Vagina (tissue), 2 donors: ENCODE data around the gene VWA3B. TPM values are rescaled to one million over a fixed set of nuclear protein-coding genes. Genes with fewer than 3 reads are reported as not detected.

ENCODE experiments used
- DNase-seq, 2 donors: peaks; one replicate each; pipeline ENCODE4 v3.0.0-alpha.2; 2017; ENCODE audit errors: extremely low spot score in 2 of 2
- H3K27ac ChIP-seq: fragments of 200-600 bp; sonication (generic); one replicate; pipeline ENCODE4 v1.5.1; 2019
- H3K27me3 ChIP-seq: fragments of 200-600 bp; sonication (generic); one replicate; pipeline ENCODE4 v1.5.1; 2019
- H3K36me3 ChIP-seq, 2 donors: fragments of 200-600 bp; sonication (generic); one replicate each; pipeline ENCODE4 v1.5.1; 2017 to 2019
- H3K4me1 ChIP-seq: fragments of 200-600 bp; sonication (generic); one replicate; pipeline ENCODE4 v1.5.1; 2019
- H3K4me3 ChIP-seq, 2 donors: fragments of 200-600 bp; sonication (generic); 1 replicate in 1 of 2; 2 replicates in 1 of 2; pipeline ENCODE4 v1.5.1; 2016 to 2019
- H3K9me3 ChIP-seq: fragments of 200-600 bp; sonication (generic); one replicate; pipeline ENCODE4 v1.5.1; 2019
- POLR2A ChIP-seq, 2 donors: fragments of 450-650 bp; IDR thresholded peaks; one replicate each; pipeline ENCODE4 v1.6.1; 2017; ENCODE audit warnings: antibody characterized with exemption in 2 of 2, mild to moderate bottlenecking in 2 of 2, moderate library complexity in 2 of 2
- POLR2AphosphoS5 ChIP-seq, 2 donors: sonication (generic); formaldehyde crosslinking; IDR thresholded peaks; one replicate each; pipeline ENCODE4 v1.9.0; 2017; ENCODE audit warnings: antibody characterized with exemption in 2 of 2, mild to moderate bottlenecking in 2 of 2, low read depth in 1 of 2; ENCODE audit not compliant: insufficient read depth in 1 of 2
- intact Hi-C: fragments of 100-400 bp; cut with DNase I; formaldehyde crosslinking; loops from one replicate; pipeline ENCODE4 v1.15.1; 2023
- total RNA-seq: library from RNA; depleted of rRNA; stranded (reverse); fragments of >200 nt; gene quantifications from one replicate; pipeline ENCODE4 v1.2.3, GENCODE V29; 2016
- TF ChIP-seq, protein P1 (sequence below), 3 experiments: fragments of 450-650 bp in 2 of 3; fragments of 200-600 bp in 1 of 3; sonication (generic) in 1 of 3; IDR thresholded peaks; one replicate each; pipeline ENCODE4 v1.5.1; 2017 to 2019; ENCODE audit warnings: antibody characterized with exemption in 3 of 3, mild to moderate bottlenecking in 2 of 3, moderate library complexity in 2 of 3

VWA3B gene
- total RNA-seq, 1 donor from 2014 or later: not detected

DNA sequence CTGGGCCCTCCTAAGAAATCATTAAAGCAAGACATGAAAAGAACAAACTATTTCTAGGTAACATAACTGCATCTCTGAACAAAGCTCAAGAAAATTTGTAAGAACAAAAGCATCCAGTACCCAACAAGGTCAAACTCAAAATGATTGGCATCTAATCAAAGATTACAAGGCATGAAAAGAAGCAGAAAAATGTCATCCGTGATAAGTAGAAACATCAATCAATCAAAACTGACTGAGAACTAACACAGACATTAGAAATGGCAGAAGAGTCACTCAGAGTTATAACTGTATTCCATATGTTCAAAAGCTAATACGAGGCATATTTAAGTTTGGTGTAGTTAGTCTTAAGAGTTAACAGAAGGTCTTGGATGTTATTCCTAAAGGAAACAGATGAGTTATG lies 80.9 kb downstream of the VWA3B start:
- H3K36me3 ChIP-seq: no peaks in the 10 kb centered on the region
- TF ChIP-seq, protein P1, sequence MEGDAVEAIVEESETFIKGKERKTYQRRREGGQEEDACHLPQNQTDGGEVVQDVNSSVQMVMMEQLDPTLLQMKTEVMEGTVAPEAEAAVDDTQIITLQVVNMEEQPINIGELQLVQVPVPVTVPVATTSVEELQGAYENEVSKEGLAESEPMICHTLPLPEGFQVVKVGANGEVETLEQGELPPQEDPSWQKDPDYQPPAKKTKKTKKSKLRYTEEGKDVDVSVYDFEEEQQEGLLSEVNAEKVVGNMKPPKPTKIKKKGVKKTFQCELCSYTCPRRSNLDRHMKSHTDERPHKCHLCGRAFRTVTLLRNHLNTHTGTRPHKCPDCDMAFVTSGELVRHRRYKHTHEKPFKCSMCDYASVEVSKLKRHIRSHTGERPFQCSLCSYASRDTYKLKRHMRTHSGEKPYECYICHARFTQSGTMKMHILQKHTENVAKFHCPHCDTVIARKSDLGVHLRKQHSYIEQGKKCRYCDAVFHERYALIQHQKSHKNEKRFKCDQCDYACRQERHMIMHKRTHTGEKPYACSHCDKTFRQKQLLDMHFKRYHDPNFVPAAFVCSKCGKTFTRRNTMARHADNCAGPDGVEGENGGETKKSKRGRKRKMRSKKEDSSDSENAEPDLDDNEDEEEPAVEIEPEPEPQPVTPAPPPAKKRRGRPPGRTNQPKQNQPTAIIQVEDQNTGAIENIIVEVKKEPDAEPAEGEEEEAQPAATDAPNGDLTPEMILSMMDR (IDR thresholded peaks at IDR 0.05): no peak
- TF ChIP-seq POLR2A (IDR thresholded peaks at IDR 0.05) (no peak), POLR2AphosphoS5 (IDR thresholded peaks at IDR 0.05; ENCODE audit: insufficient read depth in 1 of 2, low read depth in 1 of 2) (no peak)

DNA sequence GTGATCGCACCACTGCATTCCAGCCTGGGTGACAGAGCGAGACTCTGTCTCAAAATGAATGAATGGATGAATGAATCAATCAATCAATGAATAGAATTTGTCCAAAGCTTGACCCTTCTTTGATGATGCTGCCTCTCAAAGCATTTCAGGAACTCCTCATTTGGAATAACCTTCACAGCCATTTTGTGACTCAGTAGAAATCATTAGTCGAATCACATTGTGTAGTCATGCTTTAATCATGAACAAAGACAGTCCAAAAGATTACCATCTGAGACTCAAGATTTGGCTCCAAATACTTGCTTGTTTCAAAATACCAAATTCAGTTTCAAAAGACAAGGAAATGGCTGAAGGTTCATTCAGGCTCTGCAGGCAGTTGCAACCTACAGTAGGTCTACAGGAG lies 83.1 kb downstream of the VWA3B start:
- intact Hi-C loops: no loop called here
- TF ChIP-seq POLR2AphosphoS5 (IDR thresholded peaks at IDR 0.05; ENCODE audit: insufficient read depth in 1 of 2, low read depth in 1 of 2): no peak
- TF ChIP-seq POLR2A (IDR thresholded peaks at IDR 0.05): no peak
- TF ChIP-seq, protein P1 (IDR thresholded peaks at IDR 0.05): no peak
- no peak overlapping the region for H3K27ac ChIP-seq

More for the DNA sequence above, 80.9 kb downstream of the VWA3B start:
- no peaks in the 10 kb centered on the region for H3K9me3 ChIP-seq
- intact Hi-C loops: no loop called here
- no peaks in the 10 kb centered on the region for H3K4me1 ChIP-seq
- no peak overlapping the region for H3K27ac ChIP-seq
- no peak overlapping the region for H3K4me3 ChIP-seq
- H3K27me3 ChIP-seq: no peaks in the 10 kb centered on the region
- no peak for DNase-seq

DNA sequence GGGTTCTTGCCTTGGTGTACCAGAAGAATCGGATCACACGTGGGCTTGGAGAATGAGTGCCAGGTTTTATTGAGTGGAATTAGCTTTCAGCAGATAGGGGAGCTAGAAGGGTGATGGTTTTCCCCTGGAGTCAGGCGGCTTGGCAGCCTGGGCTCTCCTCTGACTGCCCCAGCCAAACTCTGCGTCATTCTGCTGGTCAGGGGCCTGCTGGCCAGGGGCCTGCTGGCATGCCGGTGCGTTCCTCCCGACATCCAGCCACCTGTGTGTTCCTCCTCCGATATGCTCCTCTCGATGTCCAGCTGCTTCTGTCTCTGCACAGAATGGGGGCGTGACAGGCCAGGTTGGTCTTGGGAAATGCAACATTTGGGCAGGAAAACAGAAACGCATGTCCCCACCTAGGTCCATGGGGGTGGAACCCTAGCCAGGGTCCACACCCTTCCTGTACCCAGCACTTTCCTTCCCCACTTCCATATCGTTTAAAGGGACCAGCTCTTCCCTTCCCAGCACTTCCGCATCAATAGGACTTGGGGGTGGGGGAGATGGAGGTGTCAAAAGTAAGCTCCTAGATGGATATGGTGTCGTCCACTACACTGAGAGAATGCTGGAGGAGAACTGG lies 85.3 kb downstream of the VWA3B start:
- H3K4me1 ChIP-seq: no peaks in the 10 kb centered on the region
- TF ChIP-seq, protein P1 (IDR thresholded peaks at IDR 0.05): no peak
- no peak for TF ChIP-seq POLR2A (IDR thresholded peaks at IDR 0.05)
- no peak for TF ChIP-seq POLR2AphosphoS5 (IDR thresholded peaks at IDR 0.05; ENCODE audit: insufficient read depth in 1 of 2, low read depth in 1 of 2)
- no peak for DNase-seq

More for the DNA sequence above, 83.1 kb downstream of the VWA3B start:
- no peaks in the 10 kb centered on the region for H3K36me3 ChIP-seq
- H3K4me1 ChIP-seq: no peaks in the 10 kb centered on the region
- no peak overlapping the region for H3K4me3 ChIP-seq
- H3K9me3 ChIP-seq: no peaks in the 10 kb centered on the region
- no peaks in the 10 kb centered on the region for H3K27me3 ChIP-seq
- DNase-seq: no peak

DNA sequence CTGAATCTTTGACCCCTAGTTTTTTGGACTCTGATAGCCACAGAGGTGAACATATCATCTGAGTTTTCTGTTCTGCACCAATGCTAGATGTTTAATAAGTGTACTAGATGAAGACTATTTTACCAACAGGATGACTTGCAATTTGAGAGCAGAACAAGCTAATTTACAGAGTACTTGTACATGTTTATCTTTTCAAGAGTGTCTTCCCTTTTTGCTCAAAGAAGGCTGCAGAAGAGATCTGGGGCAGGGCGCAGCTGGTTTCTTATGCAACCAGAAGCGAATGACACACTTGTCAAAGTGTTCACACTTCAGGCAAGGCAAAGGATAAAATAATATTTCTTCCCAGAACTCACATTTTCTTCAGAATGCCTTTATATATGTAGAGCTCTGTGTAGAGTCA lies 86.0 kb downstream of the VWA3B start:
- DNase-seq: no peak
- no peak overlapping the region for H3K27ac ChIP-seq
- H3K4me3 ChIP-seq: no peak overlapping the region
- intact Hi-C loops: no loop called here
- TF ChIP-seq, protein P1 (IDR thresholded peaks at IDR 0.05): no peak
- TF ChIP-seq POLR2A (IDR thresholded peaks at IDR 0.05): no peak
- no peak for TF ChIP-seq POLR2AphosphoS5 (IDR thresholded peaks at IDR 0.05; ENCODE audit: insufficient read depth in 1 of 2, low read depth in 1 of 2)
- no peaks in the 10 kb centered on the region for H3K27me3 ChIP-seq
- H3K9me3 ChIP-seq: no peaks in the 10 kb centered on the region
- H3K4me1 ChIP-seq: no peaks in the 10 kb centered on the region
- H3K36me3 ChIP-seq: no peaks in the 10 kb centered on the region

More for the DNA sequence above, 85.3 kb downstream of the VWA3B start:
- Histone ChIP-seq H3K4me3 (no peak overlapping the region), H3K27ac (no peak overlapping the region), H3K27me3 (no peaks in the 10 kb centered on the region), H3K9me3 (no peaks in the 10 kb centered on the region), H3K36me3 (no peaks in the 10 kb centered on the region)
- intact Hi-C loops: no loop called here

DNA sequence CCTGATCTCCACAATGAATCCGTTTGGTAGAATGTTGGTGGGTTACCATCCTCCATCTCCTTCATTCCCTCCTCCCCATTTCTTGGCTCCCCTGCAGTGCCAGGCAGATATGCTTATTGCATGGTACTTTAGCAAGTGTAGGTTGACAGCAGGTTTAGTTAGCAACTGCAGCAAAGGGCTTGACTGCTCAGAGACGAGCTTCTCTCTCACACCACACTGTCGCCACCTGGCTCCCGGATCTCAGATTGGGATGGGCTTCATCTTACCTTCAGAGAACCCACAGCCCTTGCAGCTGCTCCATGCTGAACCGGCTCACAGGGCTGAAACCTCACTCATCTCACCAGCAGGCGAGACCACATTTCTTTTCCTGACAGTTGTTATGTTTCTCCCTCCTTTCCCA lies 88.8 kb downstream of the VWA3B start:
- Histone ChIP-seq H3K36me3 (no peaks in the 10 kb centered on the region), H3K9me3 (no peaks in the 10 kb centered on the region), H3K4me1 (no peaks in the 10 kb centered on the region), H3K27ac (no peak overlapping the region), H3K27me3 (no peaks in the 10 kb centered on the region), H3K4me3 (no peak overlapping the region)
- TF ChIP-seq, protein P1 (IDR thresholded peaks at IDR 0.05): no peak
- no peak for TF ChIP-seq POLR2A (IDR thresholded peaks at IDR 0.05)
- TF ChIP-seq POLR2AphosphoS5 (IDR thresholded peaks at IDR 0.05; ENCODE audit: insufficient read depth in 1 of 2, low read depth in 1 of 2): no peak
- intact Hi-C loops: no loop called here
- no peak for DNase-seq
